ENCODE measurements around the gene WTIP.

Gene WTIP

DNA sequence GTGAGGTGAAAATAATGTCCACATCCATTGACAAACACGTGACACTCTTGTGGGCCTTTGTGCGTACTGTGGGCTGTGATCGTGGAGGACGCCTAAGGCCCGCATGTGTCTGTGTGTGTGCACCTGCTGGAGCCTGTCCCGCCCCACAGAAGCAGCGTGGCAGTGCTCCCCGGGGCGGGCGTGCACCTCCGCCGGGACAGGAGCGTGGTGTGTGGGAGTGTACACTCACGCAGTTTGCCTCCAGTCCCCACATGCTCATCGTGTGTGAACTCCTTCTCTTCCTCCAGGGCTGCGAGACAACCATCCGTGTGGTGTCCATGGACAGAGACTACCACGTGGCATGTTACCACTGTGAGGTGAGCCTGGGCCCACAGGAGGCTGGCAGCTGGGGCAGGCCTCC, 13.9 kb downstream of the WTIP start:
- Histone ChIP-seq H3K4me3 (ENCODE audit: low read length) (no peak overlapping the region), H3K36me3 (ENCODE audit: insufficient read depth, low read depth, low read length) (peaks cover 22% of the 10 kb centered on the region; the same call in 1 of the 2 replicates), H3K27ac (ENCODE audit: low read length) (no peak overlapping the region), H3K9ac (ENCODE audit: low read depth, low read length) (no peak overlapping the region), H3K27me3 (ENCODE audit: insufficient read depth, low read length) (no peaks in the 10 kb centered on the region), H3K9me3 (ENCODE audit: insufficient read depth, low read depth, low read length) (no peaks in the 10 kb centered on the region), H3K4me1 (ENCODE audit: insufficient read depth, low read length) (no peaks in the 10 kb centered on the region)

DNA sequence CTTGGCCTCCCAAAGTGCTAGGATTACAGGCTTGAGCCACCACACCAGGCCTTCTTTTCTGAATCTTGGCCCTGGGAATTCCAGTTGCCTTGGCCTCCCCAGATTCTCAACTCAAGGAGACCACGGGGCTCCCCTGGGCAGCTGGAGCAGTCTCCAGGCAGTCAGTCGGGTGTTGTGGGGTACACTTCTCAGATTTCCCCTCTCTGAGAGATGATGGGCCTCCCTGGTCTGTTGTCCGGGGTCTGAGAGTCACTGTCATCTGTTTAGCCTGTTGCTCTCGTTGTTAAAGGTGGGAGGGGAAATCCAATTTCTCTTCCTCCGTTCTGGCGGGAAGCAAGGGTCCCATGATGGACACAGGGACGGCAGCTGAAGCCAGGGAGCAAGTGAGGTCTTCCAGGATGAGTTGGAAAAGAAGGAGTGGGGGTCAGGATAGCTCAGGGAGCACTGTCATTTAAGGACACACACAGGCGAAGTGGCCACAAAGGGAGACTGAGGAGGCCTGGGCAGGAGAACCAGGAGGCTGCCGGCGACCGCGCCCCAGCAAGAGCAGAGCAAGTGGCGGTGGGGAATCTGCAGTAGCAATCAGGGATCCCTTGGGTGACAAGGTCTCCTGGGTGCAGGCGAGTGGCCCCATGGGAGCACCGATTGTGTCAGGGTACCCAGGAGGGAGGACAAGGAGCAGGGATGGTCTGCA, 15.7 kb downstream of the WTIP start:
- Histone ChIP-seq H3K27me3 (ENCODE audit: insufficient read depth, low read length) (peaks cover 4% of the 10 kb centered on the region; the same call in 1 of the 2 replicates), H3K4me1 (ENCODE audit: insufficient read depth, low read length) (0 out of 2 replicates have a peak, but pooled peaks cover 4% of the 10 kb centered on the region), H3K9ac (ENCODE audit: low read depth, low read length) (no peak overlapping the region), H3K36me3 (ENCODE audit: insufficient read depth, low read depth, low read length) (peaks cover 13% of the 10 kb centered on the region; the same call in 1 of the 2 replicates), H3K9me3 (ENCODE audit: insufficient read depth, low read depth, low read length) (no peaks in the 10 kb centered on the region), H3K27ac (ENCODE audit: low read length) (no peak overlapping the region), H3K4me3 (ENCODE audit: low read length) (no peak overlapping the region)

DNA sequence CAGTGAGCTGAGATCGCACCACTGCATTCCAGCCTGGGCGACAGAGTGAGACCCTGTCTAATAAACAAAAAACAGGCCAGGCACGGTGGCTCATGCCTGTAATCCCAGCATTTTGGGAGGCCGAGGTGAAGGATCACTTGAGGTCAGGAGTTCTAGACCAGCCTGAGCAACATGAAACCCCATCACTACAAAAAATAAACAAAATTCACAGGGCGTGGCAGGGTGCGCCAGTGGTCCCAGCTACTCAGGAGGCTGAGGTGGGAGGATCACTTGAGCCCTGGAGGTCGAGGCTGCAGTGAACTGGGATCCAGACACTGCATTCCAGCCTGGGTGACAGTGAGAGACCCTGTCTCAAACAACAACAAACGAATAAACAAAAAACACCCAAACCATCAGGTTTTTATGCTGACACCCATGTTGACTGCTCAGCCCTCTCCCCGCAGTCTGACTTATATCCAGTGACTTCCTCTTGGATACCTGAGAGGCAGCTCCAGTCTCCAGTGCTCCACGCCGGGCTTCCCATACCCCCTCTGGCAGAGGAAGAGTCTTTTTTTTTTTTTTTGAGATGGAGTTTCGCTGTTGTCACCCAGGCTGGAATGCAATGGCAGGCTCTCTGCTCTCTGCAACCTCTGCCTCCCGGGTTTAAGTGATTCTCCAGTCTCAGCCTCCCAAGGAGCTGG, 17.7 kb downstream of the WTIP start:
- Histone ChIP-seq H3K4me3 (ENCODE audit: low read length) (no peak overlapping the region), H3K4me1 (ENCODE audit: insufficient read depth, low read length) (0 out of 2 replicates have a peak, but pooled peaks cover 4% of the 10 kb centered on the region), H3K27ac (ENCODE audit: low read length) (no peak overlapping the region), H3K27me3 (ENCODE audit: insufficient read depth, low read length) (peaks cover 4% of the 10 kb centered on the region; the same call in 1 of the 2 replicates), H3K9me3 (ENCODE audit: insufficient read depth, low read depth, low read length) (no peaks in the 10 kb centered on the region), H3K36me3 (ENCODE audit: insufficient read depth, low read depth, low read length) (no peaks in the 10 kb centered on the region; the same call in 1 of the 2 replicates), H3K9ac (ENCODE audit: low read depth, low read length) (no peak overlapping the region)

- H3K27ac ChIP-seq (ENCODE audit: low read length): no peak overlapping the region
- no peaks in the 10 kb centered on the region for H3K9me3 ChIP-seq (ENCODE audit: insufficient read depth, low read depth, low read length)
- H3K27me3 ChIP-seq (ENCODE audit: insufficient read depth, low read length): peaks cover 4% of the 10 kb centered on the region; the same call in 1 of the 2 replicates
- 0 out of 2 replicates have a peak, but pooled peaks cover 4% of the 10 kb centered on the region for H3K4me1 ChIP-seq (ENCODE audit: insufficient read depth, low read length)
- no peak overlapping the region for H3K9ac ChIP-seq (ENCODE audit: low read depth, low read length)
- H3K4me3 ChIP-seq (ENCODE audit: low read length): no peak overlapping the region
- H3K36me3 ChIP-seq (ENCODE audit: insufficient read depth, low read depth, low read length): no peaks in the 10 kb centered on the region
Measured at GRCh38 chr19:34500656-34501120, 19.1 kb downstream of the WTIP start.

GRCh38 chr19:34501339-34502320, 20.1 kb downstream of the WTIP start:
- no peak overlapping the region for H3K9ac ChIP-seq (ENCODE audit: low read depth, low read length)
- no peaks in the 10 kb centered on the region for H3K9me3 ChIP-seq (ENCODE audit: insufficient read depth, low read depth, low read length)
- H3K4me1 ChIP-seq (ENCODE audit: insufficient read depth, low read length): 0 out of 2 replicates have a peak, but pooled peaks cover 4% of the 10 kb centered on the region
- H3K36me3 ChIP-seq (ENCODE audit: insufficient read depth, low read depth, low read length): no peaks in the 10 kb centered on the region
- H3K27ac ChIP-seq (ENCODE audit: low read length): no peak overlapping the region
- H3K4me3 ChIP-seq (ENCODE audit: low read length): no peak overlapping the region
- peaks cover 4% of the 10 kb centered on the region; the same call in 1 of the 2 replicates for H3K27me3 ChIP-seq (ENCODE audit: insufficient read depth, low read length)

DNA sequence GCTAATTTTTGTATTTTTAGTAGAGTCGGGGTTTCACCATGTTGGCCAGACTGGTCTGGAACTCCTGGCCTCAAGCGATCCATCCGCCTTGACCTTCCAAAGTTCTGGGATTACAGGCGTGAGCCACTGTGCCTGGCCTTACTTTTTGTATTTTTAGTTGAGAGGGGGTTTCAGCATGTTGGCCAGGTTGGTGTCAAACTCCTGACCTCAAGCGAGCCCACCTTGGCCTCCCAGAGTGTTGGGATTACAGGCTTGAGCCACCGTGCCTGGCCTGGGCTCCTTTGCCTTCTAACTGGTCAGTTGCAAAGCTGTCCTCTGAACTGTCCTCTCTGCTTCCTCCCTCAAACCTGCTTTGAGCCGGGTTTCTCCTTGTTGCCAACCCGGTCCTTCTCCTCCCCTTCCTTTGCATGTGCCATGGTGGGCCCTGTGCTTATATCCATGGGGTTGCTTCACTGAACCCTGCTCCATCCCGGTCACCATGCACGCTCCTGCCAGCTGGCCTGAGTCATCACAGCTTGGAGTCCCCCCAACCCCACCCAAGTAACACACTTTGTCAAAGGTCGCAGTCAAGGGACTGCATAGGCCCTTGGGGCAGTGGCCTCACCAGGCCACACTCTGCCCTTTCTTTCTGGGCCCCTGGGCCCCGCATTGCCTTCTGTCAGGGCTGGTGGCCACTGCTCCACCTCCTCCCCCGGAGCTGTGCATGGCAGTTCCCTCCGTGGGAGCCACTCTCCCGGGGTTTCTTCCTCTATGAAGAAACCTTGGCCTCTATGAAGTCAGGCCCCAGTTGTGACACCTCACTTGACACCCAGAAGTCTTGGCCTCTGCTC, 21.2 kb downstream of the WTIP start:
- Histone ChIP-seq H3K4me1 (ENCODE audit: insufficient read depth, low read length) (0 out of 2 replicates have a peak, but pooled peaks cover 4% of the 10 kb centered on the region), H3K9me3 (ENCODE audit: insufficient read depth, low read depth, low read length) (no peaks in the 10 kb centered on the region), H3K27me3 (ENCODE audit: insufficient read depth, low read length) (peaks cover 4% of the 10 kb centered on the region; the same call in 1 of the 2 replicates), H3K36me3 (ENCODE audit: insufficient read depth, low read depth, low read length) (no peaks in the 10 kb centered on the region), H3K9ac (ENCODE audit: low read depth, low read length) (no peak overlapping the region), H3K4me3 (ENCODE audit: low read length) (no peak overlapping the region), H3K27ac (ENCODE audit: low read length) (no peak overlapping the region)

GRCh38 chr19:34503531-34504272, 22.1 kb downstream of the WTIP start:
- H3K36me3 ChIP-seq (ENCODE audit: insufficient read depth, low read depth, low read length): no peaks in the 10 kb centered on the region
- H3K4me1 ChIP-seq (ENCODE audit: insufficient read depth, low read length): 0 out of 2 replicates have a peak, but pooled peaks cover 4% of the 10 kb centered on the region
- H3K27me3 ChIP-seq (ENCODE audit: insufficient read depth, low read length): peaks cover 4% of the 10 kb centered on the region; the same call in 1 of the 2 replicates
- no peak overlapping the region for H3K27ac ChIP-seq (ENCODE audit: low read length)
- no peaks in the 10 kb centered on the region for H3K9me3 ChIP-seq (ENCODE audit: insufficient read depth, low read depth, low read length)
- no peak overlapping the region for H3K4me3 ChIP-seq (ENCODE audit: low read length)
- no peak overlapping the region for H3K9ac ChIP-seq (ENCODE audit: low read depth, low read length)

DNA sequence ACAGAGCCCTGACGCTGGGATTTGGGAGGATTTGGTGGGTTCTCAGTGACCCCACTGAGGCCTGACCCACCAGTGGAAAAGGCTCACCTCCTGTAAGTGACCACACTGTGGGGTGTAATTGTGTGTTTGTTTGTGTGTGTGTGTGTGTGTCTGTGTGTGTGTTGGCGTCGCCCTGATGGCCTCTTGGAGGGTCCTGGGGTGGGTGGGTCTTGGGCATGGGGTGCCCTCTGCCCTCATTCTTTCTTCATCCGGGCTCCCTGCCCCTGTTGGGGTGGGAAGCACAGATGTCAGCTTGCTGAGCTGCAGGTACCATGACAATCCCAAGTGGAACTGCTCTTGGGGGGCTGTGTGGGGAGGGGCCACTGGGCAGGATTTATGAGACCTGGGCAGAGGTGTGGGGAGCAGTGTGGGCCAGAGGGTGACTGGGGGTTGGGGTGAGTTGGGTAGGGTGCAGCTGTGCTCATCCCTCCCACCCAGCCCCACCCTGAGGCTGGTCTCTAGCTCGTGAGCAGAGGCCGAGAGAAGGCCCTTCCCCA, 22.8 kb downstream of the WTIP start:
- 0 out of 2 replicates have a peak, but pooled peaks cover 4% of the 10 kb centered on the region for H3K4me1 ChIP-seq (ENCODE audit: insufficient read depth, low read length)
- no peak overlapping the region for H3K9ac ChIP-seq (ENCODE audit: low read depth, low read length)
- no peaks in the 10 kb centered on the region for H3K36me3 ChIP-seq (ENCODE audit: insufficient read depth, low read depth, low read length)
- H3K27ac ChIP-seq (ENCODE audit: low read length): no peak overlapping the region
- H3K9me3 ChIP-seq (ENCODE audit: insufficient read depth, low read depth, low read length): no peaks in the 10 kb centered on the region
- H3K4me3 ChIP-seq (ENCODE audit: low read length): no peak overlapping the region
- peaks cover 4% of the 10 kb centered on the region; the same call in 1 of the 2 replicates for H3K27me3 ChIP-seq (ENCODE audit: insufficient read depth, low read length)

- Histone ChIP-seq H3K9me3 (ENCODE audit: insufficient read depth, low read depth, low read length) (no peaks in the 10 kb centered on the region), H3K9ac (ENCODE audit: low read depth, low read length) (no peak overlapping the region), H3K4me1 (ENCODE audit: insufficient read depth, low read length) (0 out of 2 replicates have a peak, but pooled peaks cover 4% of the 10 kb centered on the region), H3K4me3 (ENCODE audit: low read length) (no peak overlapping the region), H3K27me3 (ENCODE audit: insufficient read depth, low read length) (peaks cover 4% of the 10 kb centered on the region; the same call in 1 of the 2 replicates), H3K27ac (ENCODE audit: low read length) (no peak overlapping the region), H3K36me3 (ENCODE audit: insufficient read depth, low read depth, low read length) (no peaks in the 10 kb centered on the region)
Measured at GRCh38 chr19:34504809-34505291, 23.3 kb downstream of the WTIP start.

Data from iPS-20b (cell line).